ENCODE results near the gene BBX. TPM values are rescaled to one million over a fixed set of nuclear protein-coding genes. Genes with fewer than 3 reads are reported as not detected.

Gene BBX
- total RNA-seq, 4 donors from 2014 or later = 54.3 to 104 (median 88.1) TPM

DNA sequence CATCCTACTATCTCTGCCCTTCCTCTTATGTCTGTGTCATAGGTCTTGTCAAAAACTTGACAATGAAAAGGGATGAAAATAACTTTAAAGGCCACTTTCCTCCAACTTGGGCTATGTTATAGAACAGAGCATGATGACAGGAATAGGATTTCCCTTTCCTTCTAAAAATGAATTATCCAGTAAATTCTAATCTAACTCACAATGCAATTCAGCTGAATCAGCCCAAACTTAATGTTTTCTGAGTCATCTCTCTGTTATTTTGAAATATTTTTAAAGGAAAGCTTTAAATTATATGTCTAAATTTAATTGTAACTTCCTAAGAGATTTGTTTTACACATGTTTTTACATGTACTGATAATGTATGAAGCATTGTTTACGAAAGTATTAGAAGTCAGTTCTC lies 258.5 kb downstream of the BBX start:
- no peaks in the 10 kb centered on the region for H3K4me1 ChIP-seq
- WGBS, 2 donors = 100% methylated on average over 1 of the region's 1 CpG
- H3K4me3 ChIP-seq = no peak overlapping the region
- no peaks in the 10 kb centered on the region for H3K9me3 ChIP-seq
- H3K27ac ChIP-seq = no peak overlapping the region
- H3K27me3 ChIP-seq = no peaks in the 10 kb centered on the region
- peaks cover 0 to 64% (median 8%) of the 10 kb centered on the region in 3 donors for H3K36me3 ChIP-seq
- TF ChIP-seq EP300 (IDR thresholded peaks at IDR 0.05) (no peak), POLR2A (IDR thresholded peaks at IDR 0.05) (no peak), CTCF (IDR thresholded peaks at IDR 0.05) (no peak)
- DNase-seq (ENCODE audit: low spot score in 2 of 2) = no peak

DNA sequence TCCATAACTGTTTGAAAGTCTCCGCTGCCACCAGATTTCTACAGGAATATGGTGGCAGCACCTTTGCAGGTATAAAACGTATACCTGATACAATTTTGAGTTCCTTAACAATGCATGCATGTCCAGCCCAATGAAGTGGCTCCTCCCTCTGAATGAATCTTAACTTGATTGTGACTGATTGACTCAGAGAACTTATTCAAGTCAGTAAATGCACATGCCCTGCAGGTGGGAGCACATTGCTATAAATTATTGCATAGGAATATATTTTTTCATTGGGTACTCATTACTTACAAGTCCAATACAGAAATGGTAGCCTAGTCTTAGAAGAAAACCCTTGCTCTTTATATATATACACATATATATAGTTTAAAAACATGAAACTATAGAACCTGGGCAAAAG lies 259.3 kb downstream of the BBX start:
- Histone ChIP-seq H3K27ac (no peak overlapping the region), H3K36me3 (peaks cover 0 to 62% (median 8%) of the 10 kb centered on the region in 3 donors), H3K4me1 (no peaks in the 10 kb centered on the region), H3K4me3 (no peak overlapping the region), H3K9me3 (no peaks in the 10 kb centered on the region), H3K27me3 (no peaks in the 10 kb centered on the region)
- WGBS, 2 donors = 96 to 98% methylated on average over 2 of the region's 2 CpGs
- no peak for TF ChIP-seq EP300 (IDR thresholded peaks at IDR 0.05)
- no peak for TF ChIP-seq CTCF (IDR thresholded peaks at IDR 0.05)
- TF ChIP-seq POLR2A (IDR thresholded peaks at IDR 0.05) = no peak
- no peak for DNase-seq (ENCODE audit: low spot score in 2 of 2)

DNA sequence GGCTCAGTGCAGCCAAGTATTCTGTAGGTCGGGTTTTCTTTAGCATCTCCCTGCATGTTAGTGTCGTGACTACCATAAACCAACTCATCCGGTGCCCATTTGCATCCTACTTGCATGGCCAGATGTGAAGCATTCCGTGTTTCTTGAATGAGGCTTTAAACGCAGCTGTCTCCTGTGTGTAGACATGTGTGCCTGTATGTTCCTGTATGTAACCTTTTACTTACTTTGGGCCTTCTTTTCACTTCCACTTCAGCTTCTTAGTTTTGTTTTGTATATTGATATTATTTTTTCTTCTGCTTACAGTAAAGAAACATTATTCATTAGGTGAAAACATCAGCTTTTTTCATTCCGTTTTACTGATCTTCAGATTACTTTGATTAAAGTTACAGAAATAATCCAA lies 267.9 kb downstream of the BBX start:
- 93 to 96% methylated on average over 6 of the region's 6 CpGs for WGBS, 2 donors
- Histone ChIP-seq H3K36me3 (peaks cover 0 to 68% (median 5%) of the 10 kb centered on the region in 3 donors), H3K4me1 (peaks cover 0 to 9% (median 0%) of the 10 kb centered on the region in 4 donors), H3K27ac (no peak overlapping the region), H3K27me3 (no peaks in the 10 kb centered on the region), H3K9me3 (no peaks in the 10 kb centered on the region), H3K4me3 (no peak overlapping the region)
- TF ChIP-seq EP300 (IDR thresholded peaks at IDR 0.05) (no peak), CTCF (IDR thresholded peaks at IDR 0.05) (no peak)
- no peak for DNase-seq (ENCODE audit: low spot score in 2 of 2)

GRCh38 chr3:107791027-107791426 lies 268.3 kb downstream of the BBX start:
- DNase-seq (ENCODE audit: low spot score in 2 of 2) = no peak
- Histone ChIP-seq H3K27me3 (no peaks in the 10 kb centered on the region), H3K4me1 (peaks cover 0 to 13% (median 0%) of the 10 kb centered on the region in 4 donors), H3K27ac (no peak overlapping the region), H3K9me3 (no peaks in the 10 kb centered on the region), H3K36me3 (peaks cover 0 to 64% (median 5%) of the 10 kb centered on the region in 3 donors), H3K4me3 (no peak overlapping the region)
- TF ChIP-seq EP300 (IDR thresholded peaks at IDR 0.05) (no peak), CTCF (IDR thresholded peaks at IDR 0.05) (no peak), POLR2A (IDR thresholded peaks at IDR 0.05) (no peak)
- 86 to 92% methylated on average over 1 of the region's 1 CpG for WGBS, 2 donors

DNA sequence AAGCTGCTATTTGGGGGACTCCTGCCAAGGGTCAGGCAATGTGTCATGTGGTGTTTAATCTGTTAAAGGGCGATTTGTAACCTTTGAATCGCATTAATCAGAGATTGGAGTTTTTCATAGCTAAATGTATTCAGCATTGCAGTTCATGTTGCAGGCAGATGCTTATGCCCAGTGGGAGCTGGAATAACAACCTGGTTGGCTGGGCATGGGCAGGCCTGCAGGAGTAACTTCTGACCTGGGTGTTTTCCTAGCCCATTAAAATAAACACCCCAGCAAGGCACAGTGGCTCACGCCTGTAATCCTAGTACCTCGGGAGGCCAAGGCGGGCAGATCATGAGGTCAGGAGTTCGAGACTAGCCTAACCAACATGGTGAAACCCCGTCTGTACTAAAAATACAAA lies 268.7 kb downstream of the BBX start:
- WGBS, 2 donors = 90 to 95% methylated on average over 7 of the region's 7 CpGs
- H3K27ac ChIP-seq = no peak overlapping the region
- H3K9me3 ChIP-seq = no peaks in the 10 kb centered on the region
- H3K4me1 ChIP-seq = peaks cover 0 to 18% (median 0%) of the 10 kb centered on the region in 4 donors
- no peak for DNase-seq (ENCODE audit: low spot score in 2 of 2)
- TF ChIP-seq CTCF (IDR thresholded peaks at IDR 0.05) (no peak), EP300 (IDR thresholded peaks at IDR 0.05) (no peak), POLR2A (IDR thresholded peaks at IDR 0.05) (no peak)
- H3K4me3 ChIP-seq = no peak overlapping the region
- H3K36me3 ChIP-seq = peaks cover 0 to 61% (median 5%) of the 10 kb centered on the region in 3 donors
- H3K27me3 ChIP-seq = no peaks in the 10 kb centered on the region
